Stimulated activated naive B cell treated with anti-CD40 and anti-IgM and Interleukin-4, amounts not matched to agents 10 μg/mL and 1 μg/mL and 100 μg/mL, for 72 hours (primary cell): ENCODE data around the gene SEMG1.

ENCODE experiments used
- ATAC-seq, 2 donors: fragments of 150-1000 bp; cut with Tn5 transposase; replicated peaks; 2 replicates each; pipeline ENCODE4 v1.10.0; 2021; ENCODE audit warnings: moderate library complexity in 1 of 2
- DNase-seq: peaks from one replicate; pipeline ENCODE4 v3.0.0; 2021
- H3K27ac Mint-ChIP-seq: one replicate; pipeline ENCODE4 v1.8.0; 2022; ENCODE audit warnings: mild to moderate bottlenecking, mixed read lengths
- H3K27me3 Mint-ChIP-seq, 2 donors: one replicate each; pipeline ENCODE4 v1.8.0; 2022; ENCODE audit warnings: mixed read lengths in 2 of 2
- H3K36me3 Mint-ChIP-seq, 2 donors: one replicate each; pipeline ENCODE4 v1.8.0; 2022; ENCODE audit warnings: mixed read lengths in 2 of 2, mild to moderate bottlenecking in 1 of 2
- H3K4me1 Mint-ChIP-seq, 2 donors: one replicate each; pipeline ENCODE4 v1.8.0; 2022; ENCODE audit warnings: mixed read lengths in 2 of 2, mild to moderate bottlenecking in 1 of 2
- H3K4me3 Mint-ChIP-seq, 2 donors: one replicate each; pipeline ENCODE4 v1.8.0; 2022; ENCODE audit warnings: mild to moderate bottlenecking in 2 of 2, mixed read lengths in 2 of 2, moderate library complexity in 1 of 2
- H3K9me3 Mint-ChIP-seq, 2 donors: one replicate each; pipeline ENCODE4 v1.8.0; 2022; ENCODE audit warnings: mixed read lengths in 2 of 2, mild to moderate bottlenecking in 1 of 2

The SEMG1 gene

GRCh38 chr20:45191926-45192325 is 14.9 kb upstream of the SEMG1 start:
- Mint-ChIP-seq H3K27ac (no peak overlapping the region), H3K27me3 (peaks cover 13 to 29% of the 10 kb centered on the region in 2 donors), H3K36me3 (no peaks in the 10 kb centered on the region), H3K4me1 (no peaks in the 10 kb centered on the region), H3K4me3 (no peak overlapping the region), H3K9me3 (no peaks in the 10 kb centered on the region)
- DNase-seq, result no peak
- ATAC-seq, result no peak

GRCh38 chr20:45193331-45193730 is 13.5 kb upstream of the SEMG1 start:
- Mint-ChIP-seq H3K36me3 (no peaks in the 10 kb centered on the region), H3K4me1 (no peaks in the 10 kb centered on the region), H3K27me3 (peaks cover 19 to 38% of the 10 kb centered on the region in 2 donors), H3K4me3 (no peak overlapping the region), H3K27ac (no peak overlapping the region), H3K9me3 (no peaks in the 10 kb centered on the region)
- DNase-seq, result no peak
- ATAC-seq, result no peak

GRCh38 chr20:45209924-45210323 is 3.1 kb downstream of the SEMG1 start:
- Mint-ChIP-seq H3K27ac (no peak overlapping the region), H3K9me3 (no peaks in the 10 kb centered on the region), H3K4me3 (no peak overlapping the region), H3K4me1 (no peaks in the 10 kb centered on the region), H3K27me3 (peaks cover 59 to 75% of the 10 kb centered on the region in 2 donors), H3K36me3 (no peaks in the 10 kb centered on the region)
- DNase-seq (no peak), ATAC-seq (no peak)

- no peak for DNase-seq
- no peaks in the 10 kb centered on the region for H3K9me3 Mint-ChIP-seq
- H3K4me3 Mint-ChIP-seq, result no peak overlapping the region
- no peaks in the 10 kb centered on the region for H3K4me1 Mint-ChIP-seq
- no peaks in the 10 kb centered on the region for H3K36me3 Mint-ChIP-seq
- H3K27me3 Mint-ChIP-seq, result peaks cover 47 to 60% of the 10 kb centered on the region in 2 donors
- H3K27ac Mint-ChIP-seq, result no peak overlapping the region
- ATAC-seq, result no peak
These were observed 5.0 kb downstream of the SEMG1 start for GRCh38 chr20:45211569-45212474.

- no peaks in the 10 kb centered on the region for H3K9me3 Mint-ChIP-seq
- H3K4me3 Mint-ChIP-seq, result no peak overlapping the region
- ATAC-seq (no peak), DNase-seq (no peak)
- peaks cover 39 to 60% of the 10 kb centered on the region in 2 donors for H3K27me3 Mint-ChIP-seq
- H3K36me3 Mint-ChIP-seq, result no peaks in the 10 kb centered on the region
- H3K27ac Mint-ChIP-seq, result no peak overlapping the region
- no peaks in the 10 kb centered on the region for H3K4me1 Mint-ChIP-seq
These were observed 6.0 kb downstream of the SEMG1 start for GRCh38 chr20:45212836-45213235.

- H3K4me1 Mint-ChIP-seq, result peaks cover 4 to 6% of the 10 kb centered on the region in 2 donors
- no peaks in the 10 kb centered on the region for H3K36me3 Mint-ChIP-seq
- ATAC-seq, result no peak
These were observed 11.3 kb downstream of the SEMG1 start for GRCh38 chr20:45218124-45218523.

GRCh38 chr20:45218636-45219035 is 11.8 kb downstream of the SEMG1 start:
- no peak overlapping the region for H3K27ac Mint-ChIP-seq
- peaks cover 4 to 6% of the 10 kb centered on the region in 2 donors for H3K4me1 Mint-ChIP-seq
- H3K4me3 Mint-ChIP-seq, result no peak overlapping the region
- no peaks in the 10 kb centered on the region for H3K36me3 Mint-ChIP-seq
- DNase-seq, result no peak
- H3K27me3 Mint-ChIP-seq, result peaks cover 46 to 52% of the 10 kb centered on the region in 2 donors
- peaks cover 0 to 4% of the 10 kb centered on the region in 2 donors for H3K9me3 Mint-ChIP-seq
- ATAC-seq, result no peak

More at GRCh38 chr20:45218124-45218523, 11.3 kb downstream of the SEMG1 start:
- Mint-ChIP-seq H3K27me3 (peaks cover 47 to 51% of the 10 kb centered on the region in 2 donors), H3K27ac (no peak overlapping the region), H3K9me3 (peaks cover 0 to 4% of the 10 kb centered on the region in 2 donors), H3K4me3 (no peak overlapping the region)
- DNase-seq, result no peak

GRCh38 chr20:45221076-45221475 is 14.2 kb downstream of the SEMG1 start, which contains the start of gene SEMG2:
TSS of gene SEMG2 (plus strand) at chr20:45221373. CDS start at chr20:45221390, 17 bp downstream.
- ATAC-seq (peak; percentile 66 to 80), DNase-seq (no peak)
- H3K27me3 Mint-ChIP-seq, result peaks cover 50 to 63% of the 10 kb centered on the region in 2 donors
- H3K9me3 Mint-ChIP-seq, result peaks cover 0 to 4% of the 10 kb centered on the region in 2 donors
- peaks cover 4 to 6% of the 10 kb centered on the region in 2 donors for H3K4me1 Mint-ChIP-seq
- H3K4me3 Mint-ChIP-seq, result no peak within 1 kb of the TSS
- H3K36me3 Mint-ChIP-seq, result no peaks in the 10 kb centered on the region
- no peak within 1 kb of the TSS for H3K27ac Mint-ChIP-seq

- no peak for ATAC-seq
These were observed 16.3 kb downstream of the SEMG1 start for GRCh38 chr20:45223136-45223535.

GRCh38 chr20:45226287-45226686 is 19.5 kb downstream of the SEMG1 start:
- no peak overlapping the region for H3K27ac Mint-ChIP-seq
- peaks cover 0 to 4% of the 10 kb centered on the region in 2 donors for H3K9me3 Mint-ChIP-seq
- H3K36me3 Mint-ChIP-seq, result no peaks in the 10 kb centered on the region
- H3K4me3 Mint-ChIP-seq, result no peak overlapping the region
- H3K4me1 Mint-ChIP-seq, result peaks cover 0 to 2% of the 10 kb centered on the region in 2 donors
- ATAC-seq, result no peak
- H3K27me3 Mint-ChIP-seq, result peaks cover 41 to 56% of the 10 kb centered on the region in 2 donors
- no peak for DNase-seq

More at GRCh38 chr20:45223136-45223535, 16.3 kb downstream of the SEMG1 start:
- no peak for DNase-seq
- H3K27ac Mint-ChIP-seq, result no peak overlapping the region
- no peak overlapping the region for H3K4me3 Mint-ChIP-seq
- peaks cover 50 to 54% of the 10 kb centered on the region in 2 donors for H3K27me3 Mint-ChIP-seq
- peaks cover 0 to 4% of the 10 kb centered on the region in 2 donors for H3K9me3 Mint-ChIP-seq
- H3K4me1 Mint-ChIP-seq, result peaks cover 4 to 6% of the 10 kb centered on the region in 2 donors
- H3K36me3 Mint-ChIP-seq, result no peaks in the 10 kb centered on the region

GRCh38 chr20:45229264-45230056 is 22.6 kb downstream of the SEMG1 start:
- H3K27me3 Mint-ChIP-seq, result peaks cover 33 to 46% of the 10 kb centered on the region in 2 donors
- H3K9me3 Mint-ChIP-seq, result peaks cover 4 to 6% of the 10 kb centered on the region in 2 donors
- ATAC-seq, result peak; percentile 48 to 59
- no peak overlapping the region for H3K27ac Mint-ChIP-seq
- peaks cover 0 to 2% of the 10 kb centered on the region in 2 donors for H3K36me3 Mint-ChIP-seq
- H3K4me1 Mint-ChIP-seq, result no peaks in the 10 kb centered on the region
- no peak overlapping the region for H3K4me3 Mint-ChIP-seq
- no peak for DNase-seq

GRCh38 chr20:45230631-45231030 is 23.8 kb downstream of the SEMG1 start:
- Mint-ChIP-seq H3K4me1 (no peaks in the 10 kb centered on the region), H3K27me3 (peaks cover 27 to 46% of the 10 kb centered on the region in 2 donors), H3K36me3 (peaks cover 0 to 3% of the 10 kb centered on the region in 2 donors), H3K27ac (no peak overlapping the region), H3K4me3 (no peak overlapping the region), H3K9me3 (peaks cover 6 to 10% of the 10 kb centered on the region in 2 donors)
- DNase-seq (no peak), ATAC-seq (no peak)

- no peak for ATAC-seq
- H3K36me3 Mint-ChIP-seq, result peaks cover 0 to 3% of the 10 kb centered on the region in 2 donors
- H3K4me3 Mint-ChIP-seq, result no peak overlapping the region
- no peak overlapping the region for H3K27ac Mint-ChIP-seq
- H3K9me3 Mint-ChIP-seq, result peaks cover 6 to 10% of the 10 kb centered on the region in 2 donors
- peaks cover 44 to 59% of the 10 kb centered on the region in 2 donors for H3K27me3 Mint-ChIP-seq
- no peaks in the 10 kb centered on the region for H3K4me1 Mint-ChIP-seq
- no peak for DNase-seq
These were observed 29.2 kb downstream of the SEMG1 start for GRCh38 chr20:45235995-45236394.

GRCh38 chr20:45238139-45238538 is 31.3 kb downstream of the SEMG1 start:
- peaks cover 0 to 3% of the 10 kb centered on the region in 2 donors for H3K36me3 Mint-ChIP-seq
- DNase-seq, result no peak
- H3K27me3 Mint-ChIP-seq, result peaks cover 40 to 64% of the 10 kb centered on the region in 2 donors
- H3K4me1 Mint-ChIP-seq, result no peaks in the 10 kb centered on the region
- ATAC-seq, result no peak
- H3K9me3 Mint-ChIP-seq, result peaks cover 6 to 10% of the 10 kb centered on the region in 2 donors
- no peak overlapping the region for H3K4me3 Mint-ChIP-seq
- no peak overlapping the region for H3K27ac Mint-ChIP-seq
